22Rv1 (cell line): ENCODE measurements around the gene SMAD4.

ENCODE experiments used
- ZFX ChIP-seq: fragments of 450-650 bp; IDR thresholded peaks from 2 replicates; pipeline ENCODE4 v1.6.1; 2017; ENCODE audit warnings: antibody characterized with exemption, borderline replicate concordance
- TF ChIP-seq, protein P1 (sequence below): fragments of 450-650 bp; IDR thresholded peaks from 2 replicates; pipeline ENCODE4 v1.5.1; 2017; ENCODE audit warnings: mild to moderate bottlenecking

DNA sequence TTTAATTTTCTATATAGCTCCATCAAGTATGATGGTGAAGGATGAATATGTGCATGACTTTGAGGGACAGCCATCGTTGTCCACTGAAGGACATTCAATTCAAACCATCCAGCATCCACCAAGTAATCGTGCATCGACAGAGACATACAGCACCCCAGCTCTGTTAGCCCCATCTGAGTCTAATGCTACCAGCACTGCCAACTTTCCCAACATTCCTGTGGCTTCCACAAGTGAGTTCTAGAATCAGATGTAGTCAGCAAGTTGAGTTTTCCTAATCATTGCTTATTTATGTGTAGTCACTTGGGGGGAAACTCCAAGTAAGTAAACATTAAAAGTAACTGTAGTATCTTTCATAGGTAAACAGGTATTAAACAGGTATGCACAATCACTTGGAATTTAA is 24.8 kb downstream of the SMAD4 start:
- TF ChIP-seq, protein P1, sequence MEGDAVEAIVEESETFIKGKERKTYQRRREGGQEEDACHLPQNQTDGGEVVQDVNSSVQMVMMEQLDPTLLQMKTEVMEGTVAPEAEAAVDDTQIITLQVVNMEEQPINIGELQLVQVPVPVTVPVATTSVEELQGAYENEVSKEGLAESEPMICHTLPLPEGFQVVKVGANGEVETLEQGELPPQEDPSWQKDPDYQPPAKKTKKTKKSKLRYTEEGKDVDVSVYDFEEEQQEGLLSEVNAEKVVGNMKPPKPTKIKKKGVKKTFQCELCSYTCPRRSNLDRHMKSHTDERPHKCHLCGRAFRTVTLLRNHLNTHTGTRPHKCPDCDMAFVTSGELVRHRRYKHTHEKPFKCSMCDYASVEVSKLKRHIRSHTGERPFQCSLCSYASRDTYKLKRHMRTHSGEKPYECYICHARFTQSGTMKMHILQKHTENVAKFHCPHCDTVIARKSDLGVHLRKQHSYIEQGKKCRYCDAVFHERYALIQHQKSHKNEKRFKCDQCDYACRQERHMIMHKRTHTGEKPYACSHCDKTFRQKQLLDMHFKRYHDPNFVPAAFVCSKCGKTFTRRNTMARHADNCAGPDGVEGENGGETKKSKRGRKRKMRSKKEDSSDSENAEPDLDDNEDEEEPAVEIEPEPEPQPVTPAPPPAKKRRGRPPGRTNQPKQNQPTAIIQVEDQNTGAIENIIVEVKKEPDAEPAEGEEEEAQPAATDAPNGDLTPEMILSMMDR, result no peak
- no peak for TF ChIP-seq ZFX
